Neural cell (in vitro differentiated cells): Measurements from ENCODE around the gene GOLM1. TPM values are rescaled to one million over a fixed set of nuclear protein-coding genes. Genes with fewer than 3 reads are reported as not detected.

ENCODE experiments used
- H2AFZ ChIP-seq: fragments of 200-600, 300-800 bp; sonication (generic), shearing (Covaris generic); 2 replicates; pipeline ENCODE4 v1.6.0; 2014; ENCODE audit warnings: low read depth, mild to moderate bottlenecking, antibody characterized with exemption, low read length, moderate library complexity
- H3F3A ChIP-seq: fragments of 200-600 bp; shearing (Covaris generic); 2 replicates; pipeline ENCODE4 v1.6.1; 2016; ENCODE audit warnings: mild to moderate bottlenecking, moderate library complexity, mixed read lengths, antibody characterized with exemption, low read length; ENCODE audit not compliant: insufficient read depth, poor library complexity, severe bottlenecking
- H3K27ac ChIP-seq: fragments of 200-600, 300-800 bp; sonication (generic), shearing (Covaris generic); 2 replicates; pipeline ENCODE4 v1.5.1; 2014; ENCODE audit warnings: mild to moderate bottlenecking, low read length, moderate library complexity
- H3K27me3 ChIP-seq: fragments of 300-800, 200-600 bp; sonication (generic), shearing (Covaris generic); 2 replicates; pipeline ENCODE4 v1.6.0; 2014; ENCODE audit warnings: mild to moderate bottlenecking, low read depth, low read length, moderate library complexity; ENCODE audit not compliant: insufficient read depth
- H3K36me3 ChIP-seq: fragments of 300-800, 200-600 bp; sonication (generic), shearing (Covaris generic); 2 replicates; pipeline ENCODE4 v1.5.1; 2014; ENCODE audit warnings: mild to moderate bottlenecking, antibody characterized with exemption, low read length, moderate library complexity; ENCODE audit not compliant: insufficient read depth
- H3K4me2 ChIP-seq: fragments of 300-800, 200-600 bp; sonication (generic), shearing (Covaris generic); 2 replicates; pipeline ENCODE4 v1.6.0; 2014; ENCODE audit warnings: mild to moderate bottlenecking, low read length
- H3K4me3 ChIP-seq: fragments of 300-800, 200-600 bp; sonication (generic), shearing (Covaris generic); 2 replicates; pipeline ENCODE4 v1.5.1; 2014; ENCODE audit warnings: mild to moderate bottlenecking, low read length, moderate library complexity
- H3K79me2 ChIP-seq: fragments of 200-600 bp; shearing (Covaris generic); replicated peaks from 2 replicates; pipeline ENCODE4 v1.6.0; 2014; ENCODE audit warnings: mild to moderate bottlenecking, low read length, moderate library complexity; ENCODE audit not compliant: insufficient read depth
- H3K9ac ChIP-seq: fragments of 300-800, 200-600 bp; sonication (generic), shearing (Covaris generic); 2 replicates; pipeline ENCODE4 v1.6.1; 2016; ENCODE audit warnings: mild to moderate bottlenecking, low read length, mixed read lengths
- H3K9me2 ChIP-seq: fragments of 200-600 bp; shearing (Covaris generic); 2 replicates; pipeline ENCODE4 v1.6.1; 2016; ENCODE audit warnings: mild to moderate bottlenecking, low read length, mixed read lengths; ENCODE audit not compliant: insufficient read depth
- H3K9me3 ChIP-seq: fragments of 200-600, 300-800 bp; sonication (generic), shearing (Covaris generic); 2 replicates; pipeline ENCODE4 v1.6.1; 2016; ENCODE audit warnings: mild to moderate bottlenecking, mixed run types, low read length, moderate library complexity, mixed read lengths
- H4K20me1 ChIP-seq: fragments of 200-600 bp; shearing (Covaris generic); 2 replicates; pipeline ENCODE4 v1.6.1; 2016; ENCODE audit warnings: mild to moderate bottlenecking, mixed run types; ENCODE audit not compliant: insufficient read depth
- CTCF ChIP-seq: fragments of 450-650 bp; IDR thresholded peaks from 2 replicates; pipeline ENCODE4 v1.5.1; 2014; ENCODE audit warnings: antibody characterized with exemption, mild to moderate bottlenecking, moderate library complexity; ENCODE audit not compliant: poor library complexity, severe bottlenecking
- EP300 ChIP-seq: fragments of 450-650 bp; conservative IDR thresholded peaks from 2 replicates; pipeline ENCODE4 v1.6.1; 2014; ENCODE audit warnings: antibody characterized with exemption, mild to moderate bottlenecking, moderate library complexity; ENCODE audit not compliant: poor library complexity, severe bottlenecking
- EZH2 ChIP-seq: fragments of 200-600, 300-800 bp; shearing (Covaris generic), sonication (generic); IDR thresholded peaks from 2 replicates; pipeline ENCODE4 v1.6.1; 2014; ENCODE audit warnings: antibody characterized with exemption, low read length, borderline replicate concordance, mild to moderate bottlenecking; ENCODE audit not compliant: insufficient read depth, poor library complexity, severe bottlenecking
- MXI1 ChIP-seq: fragments of 450-650 bp; conservative IDR thresholded peaks from 2 replicates; pipeline ENCODE4 v1.6.1; 2014; ENCODE audit warnings: antibody characterized with exemption, mild to moderate bottlenecking; ENCODE audit not compliant: poor library complexity, severe bottlenecking
- POLR2AphosphoS5 ChIP-seq: IDR thresholded peaks from 2 replicates; pipeline ENCODE4 v1.6.1; 2012
- RAD21 ChIP-seq: fragments of 450-650 bp; conservative IDR thresholded peaks from 2 replicates; pipeline ENCODE4 v1.6.1; 2014; ENCODE audit warnings: antibody characterized with exemption, mild to moderate bottlenecking, moderate library complexity
- SMC3 ChIP-seq: fragments of 450-650 bp; conservative IDR thresholded peaks from 2 replicates; pipeline ENCODE4 v1.6.1; 2014; ENCODE audit warnings: antibody characterized with exemption, mild to moderate bottlenecking, moderate library complexity; ENCODE audit not compliant: poor library complexity
- TAF1 ChIP-seq: IDR thresholded peaks from 2 replicates; pipeline ENCODE4 v1.6.1; 2012; ENCODE audit warnings: low read depth
- polyA plus RNA-seq: library from polyadenylated mRNA; depleted of rRNA; stranded (reverse); fragments of >200 nt; gene quantifications from 2 replicates; pipeline ENCODE4 v1.2.3, GENCODE V29; 2014
- TF ChIP-seq, protein P1 (sequence below): IDR thresholded peaks from 2 replicates; pipeline ENCODE4 v1.6.1; 2012; ENCODE audit warnings: borderline replicate concordance

GOLM1 gene
- polyA plus RNA-seq, 1 donor from 2014 or later, result 77.4 TPM

- TF ChIP-seq, protein P1, sequence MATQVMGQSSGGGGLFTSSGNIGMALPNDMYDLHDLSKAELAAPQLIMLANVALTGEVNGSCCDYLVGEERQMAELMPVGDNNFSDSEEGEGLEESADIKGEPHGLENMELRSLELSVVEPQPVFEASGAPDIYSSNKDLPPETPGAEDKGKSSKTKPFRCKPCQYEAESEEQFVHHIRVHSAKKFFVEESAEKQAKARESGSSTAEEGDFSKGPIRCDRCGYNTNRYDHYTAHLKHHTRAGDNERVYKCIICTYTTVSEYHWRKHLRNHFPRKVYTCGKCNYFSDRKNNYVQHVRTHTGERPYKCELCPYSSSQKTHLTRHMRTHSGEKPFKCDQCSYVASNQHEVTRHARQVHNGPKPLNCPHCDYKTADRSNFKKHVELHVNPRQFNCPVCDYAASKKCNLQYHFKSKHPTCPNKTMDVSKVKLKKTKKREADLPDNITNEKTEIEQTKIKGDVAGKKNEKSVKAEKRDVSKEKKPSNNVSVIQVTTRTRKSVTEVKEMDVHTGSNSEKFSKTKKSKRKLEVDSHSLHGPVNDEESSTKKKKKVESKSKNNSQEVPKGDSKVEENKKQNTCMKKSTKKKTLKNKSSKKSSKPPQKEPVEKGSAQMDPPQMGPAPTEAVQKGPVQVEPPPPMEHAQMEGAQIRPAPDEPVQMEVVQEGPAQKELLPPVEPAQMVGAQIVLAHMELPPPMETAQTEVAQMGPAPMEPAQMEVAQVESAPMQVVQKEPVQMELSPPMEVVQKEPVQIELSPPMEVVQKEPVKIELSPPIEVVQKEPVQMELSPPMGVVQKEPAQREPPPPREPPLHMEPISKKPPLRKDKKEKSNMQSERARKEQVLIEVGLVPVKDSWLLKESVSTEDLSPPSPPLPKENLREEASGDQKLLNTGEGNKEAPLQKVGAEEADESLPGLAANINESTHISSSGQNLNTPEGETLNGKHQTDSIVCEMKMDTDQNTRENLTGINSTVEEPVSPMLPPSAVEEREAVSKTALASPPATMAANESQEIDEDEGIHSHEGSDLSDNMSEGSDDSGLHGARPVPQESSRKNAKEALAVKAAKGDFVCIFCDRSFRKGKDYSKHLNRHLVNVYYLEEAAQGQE, result no peak
- TF ChIP-seq CTCF (no peak), MXI1 (no peak), EZH2 (no peak), EP300 (no peak)
- no peaks in the 10 kb centered on the region for H3K36me3 ChIP-seq
Measured at GRCh38 chr9:86073839-86074238, 25.5 kb downstream of the GOLM1 start.

GRCh38 chr9:86072394-86072877 is 26.9 kb downstream of the GOLM1 start:
- Histone ChIP-seq H3K79me2 (no peaks in the 10 kb centered on the region), H3K36me3 (no peaks in the 10 kb centered on the region), H3F3A (no peaks in the 10 kb centered on the region), H3K9ac (no peak overlapping the region), H2AFZ (no peak overlapping the region), H4K20me1 (no peaks in the 10 kb centered on the region), H3K9me3 (no peaks in the 10 kb centered on the region), H3K4me2 (no peak overlapping the region), H3K27ac (no peak overlapping the region), H3K9me2 (no peaks in the 10 kb centered on the region), H3K27me3 (no peaks in the 10 kb centered on the region), H3K4me3 (no peak overlapping the region)
- no peak for TF ChIP-seq RAD21
- TF ChIP-seq CTCF, result no peak
- no peak for TF ChIP-seq TAF1
- no peak for TF ChIP-seq POLR2AphosphoS5
- no peak for TF ChIP-seq SMC3
- TF ChIP-seq, protein P1, result no peak
- no peak for TF ChIP-seq MXI1
- TF ChIP-seq EZH2, result no peak
- no peak for TF ChIP-seq EP300

More at GRCh38 chr9:86073839-86074238, 25.5 kb downstream of the GOLM1 start:
- H4K20me1 ChIP-seq, result no peaks in the 10 kb centered on the region
- H3K9me2 ChIP-seq, result no peaks in the 10 kb centered on the region
- no peak overlapping the region for H3K9ac ChIP-seq
- no peaks in the 10 kb centered on the region for H3K27me3 ChIP-seq
- no peak overlapping the region for H3K27ac ChIP-seq
- H3K4me2 ChIP-seq, result no peak overlapping the region
- H3F3A ChIP-seq, result no peaks in the 10 kb centered on the region
- H3K4me3 ChIP-seq, result no peak overlapping the region
- no peaks in the 10 kb centered on the region for H3K79me2 ChIP-seq
- H2AFZ ChIP-seq, result no peak overlapping the region
- no peaks in the 10 kb centered on the region for H3K9me3 ChIP-seq
